ENCODE measurements around the gene USP49. TPM values are rescaled to one million over a fixed set of nuclear protein-coding genes. Genes with fewer than 3 reads are reported as not detected.
A peak's percentile ranks its signal among the peaks of the same experiment; 100 is the strongest.

The USP49 gene
- total RNA-seq, 6 experiments from 2014 or later = 0.87 to 2.0 (median 1.3) TPM

GRCh38 chr6:41941280-41942066 lies 46.3 kb upstream of the USP49 start, which contains the start of gene CCND3:
TSS of gene CCND3 (minus strand) at chr6:41941808. CDS start at chr6:41941649, 159 bp downstream.
- DNase-seq (peak; percentile 94 to 96 (median 94)), ATAC-seq (peak; percentile 96 to 97 (median 97))
- intact Hi-C loops (cut with DNase I) = no loop called here
- Histone ChIP-seq H3K4me1 (peaks cover 0 to 13% (median 0%) of the 10 kb centered on the region in 4 donors), H3K27ac (peak within 1 kb of the TSS; percentile 30 to 74 (median 59)), H3K27me3 (no peaks in the 10 kb centered on the region), H3K36me3 (no peaks in the 10 kb centered on the region), H3K4me3 (peak within 1 kb of the TSS; percentile 89 to 95 (median 93)), H3K9me3 (no peaks in the 10 kb centered on the region)
- 0% methylated on average over 12 of the region's 87 CpGs for WGBS (ENCODE audit: insufficient coverage, low coverage, low lambda C conversion rate, missing lambda C conversion rate)
- TF ChIP-seq CTCF (IDR thresholded peaks at IDR 0.05) (no peak), POLR2A (IDR thresholded peaks at IDR 0.05) (peak; percentile 56)

- TF ChIP-seq POLR2A (IDR thresholded peaks at IDR 0.05) (no peak), CTCF (IDR thresholded peaks at IDR 0.05) (no peak)
- ATAC-seq = peak; percentile 10 to 25 (median 16)
- peak overlapping the region; percentile 89 to 95 (median 93) for H3K4me3 ChIP-seq
- H3K27ac ChIP-seq = peak overlapping the region; percentile 30 to 74 (median 59)
- DNase-seq = peak; percentile 58 to 68 (median 63)
- no peaks in the 10 kb centered on the region for H3K27me3 ChIP-seq
- WGBS (ENCODE audit: insufficient coverage, low coverage, low lambda C conversion rate, missing lambda C conversion rate) = 1% methylated on average over 15 of the region's 38 CpGs
- peaks cover 0 to 17% (median 0%) of the 10 kb centered on the region in 4 donors for H3K4me1 ChIP-seq
- H3K9me3 ChIP-seq = no peaks in the 10 kb centered on the region
- H3K36me3 ChIP-seq = peaks cover 0 to 3% (median under 1%) of the 10 kb centered on the region in 4 donors
- intact Hi-C loops (cut with DNase I) = no loop called here
Observed at GRCh38 chr6:41940759-41941279, 45.6 kb upstream of the USP49 start.

GRCh38 chr6:41939848-41940758 lies 44.9 kb upstream of the USP49 start:
- no peaks in the 10 kb centered on the region for H3K27me3 ChIP-seq
- DNase-seq (peak in 2 of 3 donors; percentile 52 to 62), ATAC-seq (no peak)
- peaks cover 0 to 10% (median 3%) of the 10 kb centered on the region in 4 donors for H3K36me3 ChIP-seq
- H3K4me1 ChIP-seq = peaks cover 0 to 17% (median 0%) of the 10 kb centered on the region in 4 donors
- H3K9me3 ChIP-seq = no peaks in the 10 kb centered on the region
- H3K4me3 ChIP-seq = peak overlapping the region; percentile 89 to 95 (median 93)
- H3K27ac ChIP-seq = peak overlapping the region in 2 of 3 donors; percentile 59 to 74
- intact Hi-C loops (cut with DNase I) = loop anchor here in 1 of 2 donors (10.0 kb wide), 1 partner anchor 105 kb away; no protein-coding TSS in a partner anchor
- TF ChIP-seq CTCF (IDR thresholded peaks at IDR 0.05) = no peak
- no peak for TF ChIP-seq POLR2A (IDR thresholded peaks at IDR 0.05)
- WGBS (ENCODE audit: insufficient coverage, low coverage, low lambda C conversion rate, missing lambda C conversion rate) = 44% methylated on average over 13 of the region's 27 CpGs

All from right lobe of liver (tissue), 6 donors.